Neuronal stem cell (in vitro differentiated cells): ENCODE data around the gene RBBP8NL.
A peak's percentile ranks its signal among the peaks of the same experiment; 100 is the strongest.

ENCODE experiments used
- DNase-seq: peaks from one replicate; pipeline ENCODE4 v3.0.0-alpha.2; 2013; ENCODE audit warnings: low spot score
- H2AFZ ChIP-seq: one replicate; pipeline ENCODE4 v1.6.1; 2013; ENCODE audit warnings: mild to moderate bottlenecking, low read length, inconsistent platforms
- H2AK5ac ChIP-seq: 2 replicates; pipeline ENCODE4 v1.6.1; 2013; ENCODE audit warnings: low read depth, mild to moderate bottlenecking, inconsistent platforms, low read length, moderate library complexity, mixed read lengths
- H2BK120ac ChIP-seq: 2 replicates; pipeline ENCODE4 v1.6.1; 2013; ENCODE audit warnings: low read depth, mild to moderate bottlenecking, inconsistent platforms, low read length, moderate library complexity, mixed read lengths
- H2BK12ac ChIP-seq: one replicate; pipeline ENCODE4 v1.6.1; 2013; ENCODE audit warnings: low read length, inconsistent platforms
- H2BK15ac ChIP-seq: 2 replicates; pipeline ENCODE4 v1.6.1; 2013; ENCODE audit warnings: mild to moderate bottlenecking, low read length, inconsistent platforms, mixed read lengths
- H2BK5ac ChIP-seq: one replicate; pipeline ENCODE4 v1.6.1; 2013; ENCODE audit warnings: inconsistent platforms, mild to moderate bottlenecking, low read length, moderate library complexity
- H3K14ac ChIP-seq: one replicate; pipeline ENCODE4 v1.6.1; 2013; ENCODE audit warnings: low read length, inconsistent platforms
- H3K18ac ChIP-seq: 2 replicates; pipeline ENCODE4 v1.6.1; 2013; ENCODE audit warnings: low read length, inconsistent platforms
- H3K23ac ChIP-seq: 2 replicates; pipeline ENCODE4 v1.6.1; 2013; ENCODE audit warnings: low read depth, mild to moderate bottlenecking, mixed read lengths, low read length, inconsistent platforms; ENCODE audit not compliant: poor library complexity
- H3K27ac ChIP-seq: replicated peaks from 3 replicates; pipeline ENCODE4 v1.5.1; 2013; ENCODE audit warnings: low read length, inconsistent platforms
- H3K27me3 ChIP-seq, 3 experiments: 2 replicates each; pipeline ENCODE4 v1.6.1; 2013; ENCODE audit warnings: low read length in 3 of 3, mild to moderate bottlenecking in 2 of 3, inconsistent platforms in 1 of 3, low read depth in 1 of 3, mixed read lengths in 1 of 3, moderate library complexity in 1 of 3; ENCODE audit not compliant: control insufficient read depth in 3 of 3, insufficient read depth in 3 of 3
- H3K36me3 ChIP-seq, 2 donors: replicated peaks in 1 of 2; 2 replicates each; pipeline ENCODE4 v1.6.1; 2013; ENCODE audit warnings: low read length in 2 of 2; ENCODE audit not compliant: control insufficient read depth in 2 of 2, insufficient read depth in 2 of 2
- H3K4ac ChIP-seq: 2 replicates; pipeline ENCODE4 v1.6.1; 2013; ENCODE audit warnings: inconsistent platforms, mild to moderate bottlenecking, low read length, moderate library complexity
- H3K4me1 ChIP-seq, 2 donors: 1 replicate in 1 of 2; 2 replicates in 1 of 2; pipeline ENCODE4 v1.6.1; 2013; ENCODE audit warnings: low read length in 2 of 2, low read depth in 1 of 2; ENCODE audit not compliant: control insufficient read depth in 2 of 2, insufficient read depth in 1 of 2
- H3K4me2 ChIP-seq: one replicate; pipeline ENCODE4 v1.6.1; 2013; ENCODE audit warnings: mild to moderate bottlenecking, low read length, inconsistent platforms; ENCODE audit not compliant: insufficient read depth, poor library complexity, severe bottlenecking
- H3K4me3 ChIP-seq, 2 donors: 2 replicates each; pipeline ENCODE4 v1.5.1; 2013; ENCODE audit warnings: low read length in 2 of 2, mild to moderate bottlenecking in 2 of 2, inconsistent platforms in 1 of 2, moderate library complexity in 1 of 2
- H3K79me1 ChIP-seq: one replicate; pipeline ENCODE4 v1.6.1; 2013; ENCODE audit warnings: low read depth, mild to moderate bottlenecking, inconsistent platforms, low read length, moderate library complexity
- H3K9ac ChIP-seq: one replicate; pipeline ENCODE4 v1.6.1; 2013; ENCODE audit warnings: mild to moderate bottlenecking, low read depth, low read length, inconsistent platforms; ENCODE audit not compliant: poor library complexity
- H3K9me3 ChIP-seq, 2 donors: replicated peaks in 1 of 2; 2 replicates each; pipeline versions ENCODE3 to v1.6.1; 2013; ENCODE audit warnings: low read length in 2 of 2, mild to moderate bottlenecking in 2 of 2, inconsistent platforms in 1 of 2, low read depth in 1 of 2, mixed read lengths in 1 of 2, moderate library complexity in 1 of 2; ENCODE audit not compliant: control insufficient read depth in 2 of 2, insufficient read depth in 1 of 2
- H4K8ac ChIP-seq: one replicate; pipeline ENCODE4 v1.6.1; 2013; ENCODE audit warnings: low read depth, mild to moderate bottlenecking, inconsistent platforms, low read length, moderate library complexity
- H4K91ac ChIP-seq: one replicate; pipeline ENCODE4 v1.6.1; 2013; ENCODE audit warnings: low read length, low read depth, mild to moderate bottlenecking, inconsistent platforms; ENCODE audit not compliant: poor library complexity
- WGBS, 2 donors: extraction: QIAGEN DNeasy Blood & Tissue Kit; methylation state at CpG; one replicate each; pipeline ENCODE4 v1.1.7; 2013; ENCODE audit warnings: missing lambda C conversion rate in 2 of 2, mixed read lengths in 1 of 2; ENCODE audit not compliant: insufficient read length in 2 of 2, insufficient replicate concordance in 1 of 2; ENCODE audit errors: extremely low coverage in 2 of 2; 5-methylcytosine and 5-hydroxymethylcytosine counted together

Gene RBBP8NL

GRCh38 chr20:62416651-62417637 lies 10.4 kb downstream of the RBBP8NL start:
- H3K4me3 ChIP-seq, result no peak overlapping the region
- peak overlapping the region; percentile 81 for H2AK5ac ChIP-seq
- H3K9me3 ChIP-seq, result peaks cover 0 to 5% of the 10 kb centered on the region in 2 donors
- peaks cover 3% of the 10 kb centered on the region for H3K79me1 ChIP-seq
- H3K14ac ChIP-seq, result peak overlapping the region; percentile 56
- peak overlapping the region; percentile 71 for H3K18ac ChIP-seq
- H3K4me1 ChIP-seq, result peaks cover 0 to 3% of the 10 kb centered on the region in 2 donors
- peak overlapping the region; percentile 65 for H3K23ac ChIP-seq
- no peak overlapping the region for H4K8ac ChIP-seq
- no CpG with 5 or more reads among the region's 43 CpGs for WGBS, 2 donors
- H2AFZ ChIP-seq, result no peak overlapping the region
- DNase-seq, result no peak
- no peak overlapping the region for H3K27ac ChIP-seq
- peak overlapping the region; percentile 47 for H2BK120ac ChIP-seq
- H4K91ac ChIP-seq, result no peak overlapping the region
- no peak overlapping the region for H3K4me2 ChIP-seq
- H3K4ac ChIP-seq, result peak overlapping the region; percentile 53
- peaks cover 0 to 56% (median 0%) of the 10 kb centered on the region in 3 experiments for H3K27me3 ChIP-seq
- no peaks in the 10 kb centered on the region for H3K36me3 ChIP-seq
- H2BK15ac ChIP-seq, result no peak overlapping the region
- no peak overlapping the region for H3K9ac ChIP-seq
- H2BK5ac ChIP-seq, result peak overlapping the region; percentile 66
- no peak overlapping the region for H2BK12ac ChIP-seq

- H3K4me1 ChIP-seq, result no peaks in the 10 kb centered on the region
- DNase-seq, result no peak
- peak overlapping the region; percentile 53 for H4K91ac ChIP-seq
- peak overlapping the region; percentile 75 for H2AK5ac ChIP-seq
- H2AFZ ChIP-seq, result no peak overlapping the region
- H3K27me3 ChIP-seq, result peaks cover 0 to 70% (median 0%) of the 10 kb centered on the region in 3 experiments
- H3K79me1 ChIP-seq, result no peaks in the 10 kb centered on the region
- no peak overlapping the region for H3K4me3 ChIP-seq
- no peaks in the 10 kb centered on the region for H3K9me3 ChIP-seq
- no peaks in the 10 kb centered on the region for H3K36me3 ChIP-seq
- H3K4me2 ChIP-seq, result no peak overlapping the region
- WGBS, 2 donors, result no CpG with 5 or more reads among the region's 24 CpGs
- H2BK120ac ChIP-seq, result no peak overlapping the region
- H3K14ac ChIP-seq, result peak overlapping the region; percentile 8
- no peak overlapping the region for H3K27ac ChIP-seq
- no peak overlapping the region for H3K18ac ChIP-seq
- no peak overlapping the region for H4K8ac ChIP-seq
- H2BK5ac ChIP-seq, result no peak overlapping the region
- peak overlapping the region; percentile 80 for H3K23ac ChIP-seq
- peak overlapping the region; percentile 17 for H2BK15ac ChIP-seq
- H2BK12ac ChIP-seq, result peak overlapping the region; percentile 84
- no peak overlapping the region for H3K4ac ChIP-seq
- H3K9ac ChIP-seq, result no peak overlapping the region
Observed at GRCh38 chr20:62415354-62416111, 11.8 kb downstream of the RBBP8NL start.

GRCh38 chr20:62413896-62414481 lies 13.3 kb downstream of the RBBP8NL start:
- no peak overlapping the region for H3K9ac ChIP-seq
- H2BK15ac ChIP-seq, result peak overlapping the region; percentile 85
- H3K4me2 ChIP-seq, result no peak overlapping the region
- no peak overlapping the region for H2AFZ ChIP-seq
- no peak overlapping the region for H2BK5ac ChIP-seq
- peak overlapping the region; percentile 71 for H3K14ac ChIP-seq
- peak overlapping the region; percentile 84 for H2AK5ac ChIP-seq
- DNase-seq, result no peak
- H3K79me1 ChIP-seq, result no peaks in the 10 kb centered on the region
- no peak overlapping the region for H4K8ac ChIP-seq
- H3K4me3 ChIP-seq, result no peak overlapping the region
- H2BK120ac ChIP-seq, result no peak overlapping the region
- peaks cover 0 to 3% of the 10 kb centered on the region in 2 donors for H3K4me1 ChIP-seq
- no peaks in the 10 kb centered on the region for H3K36me3 ChIP-seq
- H3K27ac ChIP-seq, result no peak overlapping the region
- no peak overlapping the region for H4K91ac ChIP-seq
- peaks cover 0 to 78% (median 4%) of the 10 kb centered on the region in 3 experiments for H3K27me3 ChIP-seq
- peak overlapping the region; percentile 71 for H3K18ac ChIP-seq
- peak overlapping the region; percentile 65 for H3K23ac ChIP-seq
- H2BK12ac ChIP-seq, result peak overlapping the region; percentile 84
- no CpG with 5 or more reads among the region's 22 CpGs for WGBS, 2 donors
- no peak overlapping the region for H3K4ac ChIP-seq
- no peaks in the 10 kb centered on the region for H3K9me3 ChIP-seq
